GM18870 (cell line): ENCODE data around the gene ZNF556.
A peak's percentile ranks its signal among the peaks of the same experiment; 100 is the strongest.
"Not testable (repeated sequence)": the region's sequence is repeated elsewhere in the genome, so short reads cannot be mapped to it uniquely, and the experiment has no call there.

Experiments used
- ATAC-seq: cut with Tn5 transposase; IDR thresholded peaks from one replicate; pipeline ENCODE4 v1.9.1; 2021; ENCODE audit warnings: moderate library complexity; ENCODE audit not compliant: unreplicated experiment

The ZNF556 gene

DNA sequence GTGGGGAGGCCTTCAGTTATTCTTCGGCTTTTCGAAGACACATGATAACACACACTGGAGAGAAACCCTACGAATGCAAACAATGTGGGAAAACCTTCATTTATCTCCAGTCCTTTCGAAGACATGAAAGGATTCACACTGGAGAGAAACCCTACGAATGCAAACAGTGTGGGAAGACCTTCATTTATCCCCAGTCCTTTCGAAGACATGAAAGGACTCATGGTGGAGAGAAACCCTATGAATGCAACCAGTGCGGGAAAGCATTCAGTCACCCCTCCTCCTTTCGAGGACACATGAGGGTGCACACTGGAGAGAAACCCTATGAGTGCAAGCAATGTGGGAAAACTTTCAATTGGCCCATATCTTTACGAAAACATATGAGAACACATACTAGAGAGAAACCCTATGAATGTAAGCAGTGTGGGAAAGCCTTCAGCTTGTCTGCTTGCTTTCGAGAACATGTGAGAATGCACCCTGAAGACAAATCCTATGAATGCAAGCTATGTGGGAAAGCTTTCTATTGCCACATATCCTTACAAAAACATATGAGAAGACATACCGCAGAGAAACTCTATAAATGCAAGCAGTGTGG, 14.0 kb upstream of the ZNF556 start:
- ATAC-seq, result no peak

DNA sequence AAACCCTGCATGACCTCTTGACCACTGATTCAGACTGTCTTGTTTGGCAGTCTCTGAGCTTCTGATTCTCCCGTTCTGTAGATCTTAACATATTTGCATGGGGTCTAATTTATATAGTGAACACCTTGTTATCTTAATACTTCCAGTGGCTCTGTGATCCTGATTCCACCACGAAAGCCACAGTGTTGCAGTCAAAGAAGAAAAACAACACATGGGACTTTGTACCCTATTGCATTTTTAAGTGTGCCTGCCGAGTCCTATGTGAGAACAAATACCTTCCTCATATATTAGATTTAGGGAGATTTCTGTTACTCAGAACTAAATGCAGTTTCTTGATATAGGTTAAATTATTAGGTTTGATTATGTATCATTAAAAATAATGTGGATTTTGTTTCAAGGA, 12.3 kb upstream of the ZNF556 start:
- ATAC-seq, result no peak

DNA sequence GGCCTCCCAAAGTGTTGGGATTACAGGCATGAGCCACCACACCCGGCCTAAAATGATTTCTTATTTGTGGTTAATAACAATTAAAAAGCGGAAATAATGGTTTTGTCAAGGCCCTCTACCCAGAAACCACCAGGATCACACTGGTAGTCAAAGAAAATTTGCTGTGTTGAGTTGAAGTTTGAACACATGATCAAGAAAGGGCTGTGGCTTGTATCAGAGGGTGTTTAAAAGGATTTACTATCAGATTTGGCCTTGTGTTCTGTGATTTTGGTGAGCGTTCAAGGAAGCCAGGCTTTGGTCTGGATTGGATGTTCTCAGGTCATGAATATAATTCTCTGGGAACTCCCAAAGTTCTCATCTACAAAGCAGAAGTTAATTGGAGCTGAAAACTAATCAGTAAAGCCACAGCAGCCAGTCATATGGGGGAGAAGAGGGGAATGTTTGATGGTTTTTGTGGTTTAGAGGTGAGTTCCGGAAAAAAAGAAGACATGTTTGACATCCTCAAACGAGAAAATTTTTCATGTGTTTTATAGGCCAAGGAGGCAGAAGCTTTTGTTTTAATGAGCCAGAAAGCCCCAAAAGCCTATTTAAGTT, 10.6 kb upstream of the ZNF556 start:
- no peak for ATAC-seq

DNA sequence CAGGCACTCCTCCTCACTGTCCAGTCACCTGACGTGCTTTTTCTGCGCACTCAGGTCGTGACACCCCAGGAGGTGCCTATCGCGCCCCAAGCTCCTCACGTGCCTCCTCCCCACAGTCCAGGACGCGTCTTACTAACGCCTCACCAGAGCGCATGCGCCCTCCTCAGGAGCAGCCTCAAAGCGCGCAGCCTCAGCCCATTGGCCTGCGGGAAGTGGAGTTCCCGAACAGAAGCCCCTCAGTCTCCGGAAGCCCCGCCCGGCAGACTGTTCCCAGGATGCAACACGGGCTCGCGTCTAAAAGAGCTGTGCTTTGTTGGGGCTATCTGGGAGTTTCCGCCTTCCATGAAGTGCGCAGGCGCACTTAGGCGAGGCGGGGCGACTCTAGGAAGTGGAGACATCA, 8.3 kb upstream of the ZNF556 start:
- no peak for ATAC-seq

DNA sequence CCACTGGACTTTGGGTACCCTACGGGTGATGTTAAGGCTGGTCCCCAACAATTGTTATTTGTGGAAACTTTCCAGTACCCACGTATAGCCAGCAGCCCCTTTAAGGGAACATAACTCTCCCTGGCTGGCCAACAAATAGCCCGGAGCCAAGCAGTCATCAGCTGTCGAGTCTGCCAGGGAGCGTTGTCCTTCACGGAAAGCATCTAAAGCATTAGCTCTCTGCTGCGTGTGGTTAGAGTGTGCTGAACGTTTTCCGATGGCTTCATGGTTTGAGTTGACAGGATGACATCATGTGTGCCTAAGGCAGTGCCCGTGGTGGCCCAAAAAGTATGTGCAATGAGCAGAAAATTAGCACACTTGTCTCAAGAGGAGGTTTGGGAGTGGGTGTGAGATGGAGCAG, 3.3 kb upstream of the ZNF556 start:
- no peak for ATAC-seq

DNA sequence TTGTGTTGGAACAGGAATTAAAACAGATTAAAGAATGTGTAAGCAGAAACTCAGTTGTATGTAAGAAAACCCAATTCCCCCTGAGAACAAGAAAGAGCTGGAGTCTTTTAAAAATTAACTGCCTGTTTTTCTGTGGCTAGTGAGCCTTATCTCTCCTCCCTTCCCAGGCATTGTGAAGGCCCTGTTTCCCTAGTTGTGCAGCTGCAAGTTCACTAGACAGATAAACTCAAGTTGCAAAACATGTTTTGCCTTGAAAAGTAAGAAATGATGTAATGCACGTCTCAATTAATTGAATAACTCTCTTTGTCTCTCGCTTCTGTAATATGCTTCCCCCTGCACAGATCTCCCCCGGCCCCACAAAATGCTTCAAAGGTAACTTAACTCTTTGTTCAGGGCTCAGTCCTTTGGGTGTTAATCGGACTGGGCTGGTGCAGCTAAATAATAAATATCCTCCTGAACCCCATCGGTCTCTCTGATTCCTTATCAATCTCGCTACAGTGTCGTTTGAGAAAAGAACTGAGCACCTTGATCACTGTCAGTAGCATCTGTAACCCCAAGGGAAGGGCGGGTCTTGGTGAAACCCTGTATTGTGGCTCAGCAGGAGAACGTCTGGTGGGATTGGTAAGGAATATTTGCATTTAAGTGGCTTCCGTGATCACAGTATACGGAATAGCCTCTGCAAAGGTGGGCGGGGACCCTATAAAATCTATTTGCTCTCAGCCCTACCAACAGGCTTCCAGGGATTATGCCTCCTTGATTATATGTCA, 1.6 kb upstream of the ZNF556 start:
- ATAC-seq, result no peak

DNA sequence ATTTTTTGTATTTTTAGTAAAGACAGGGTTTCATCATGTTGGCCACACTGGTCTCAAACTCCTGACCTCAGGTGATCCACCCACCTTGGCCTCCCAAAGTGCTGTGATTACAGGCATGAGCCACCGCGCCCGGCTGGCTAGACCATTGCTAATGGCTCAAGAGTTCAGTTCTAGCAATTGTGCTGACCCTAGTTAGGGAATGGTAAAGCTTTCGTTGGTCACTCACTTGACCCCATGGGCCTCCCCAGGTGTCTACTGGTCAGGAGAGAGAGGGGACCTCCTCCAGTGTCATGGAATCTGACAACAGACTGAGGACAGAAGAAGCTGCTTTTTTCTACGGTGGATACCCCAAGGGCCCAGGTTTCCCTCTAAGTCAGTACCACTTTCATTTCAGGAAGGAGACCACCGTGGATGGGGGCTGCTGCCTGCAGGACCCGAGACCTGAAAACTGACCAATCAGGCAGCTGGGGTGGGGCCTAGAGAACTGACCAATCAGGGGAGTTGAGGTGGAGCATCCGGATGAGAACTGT, 575 bp upstream of the ZNF556 start:
- no peak for ATAC-seq

DNA sequence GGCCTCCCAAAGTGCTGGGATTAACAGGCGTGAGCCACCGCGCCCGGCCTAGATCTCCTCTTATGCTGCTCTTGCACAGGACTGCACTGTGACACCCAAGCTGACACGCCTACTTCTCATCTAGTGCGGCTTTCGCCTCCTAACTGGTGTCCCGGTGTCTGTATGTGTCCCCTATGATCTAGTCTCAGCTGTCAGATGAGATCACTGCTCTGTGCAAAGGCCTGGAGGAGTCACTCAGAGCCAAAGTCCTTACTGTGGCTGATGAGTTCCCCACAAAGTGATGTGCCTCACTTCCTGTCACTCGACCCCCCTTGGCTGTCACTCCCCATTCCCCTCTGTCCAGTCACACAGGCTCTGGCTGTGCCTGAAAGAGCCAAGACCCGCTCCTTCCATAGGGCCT, 2.5 kb downstream of the ZNF556 start:
- ATAC-seq, result no peak

DNA sequence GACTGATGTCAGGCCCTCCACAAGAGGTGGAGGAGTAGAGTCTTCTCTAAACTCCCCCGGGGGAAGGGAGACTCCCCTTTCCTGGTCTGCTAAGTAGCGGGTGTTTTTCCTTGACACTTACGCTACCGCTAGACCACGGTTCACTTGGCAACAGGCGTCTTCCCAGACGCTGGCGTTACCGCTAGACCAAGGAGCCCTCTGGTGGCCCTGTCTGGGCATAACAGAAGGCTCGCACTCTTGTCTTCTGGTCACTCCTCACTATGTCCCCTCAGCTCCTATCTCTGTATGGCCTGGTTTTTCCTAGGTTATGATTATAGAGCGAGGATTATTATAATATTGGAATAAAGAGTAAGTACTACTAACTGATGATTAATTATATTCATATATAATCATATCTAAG, 5.0 kb downstream of the ZNF556 start:
- ATAC-seq, result not testable (repeated sequence)

DNA sequence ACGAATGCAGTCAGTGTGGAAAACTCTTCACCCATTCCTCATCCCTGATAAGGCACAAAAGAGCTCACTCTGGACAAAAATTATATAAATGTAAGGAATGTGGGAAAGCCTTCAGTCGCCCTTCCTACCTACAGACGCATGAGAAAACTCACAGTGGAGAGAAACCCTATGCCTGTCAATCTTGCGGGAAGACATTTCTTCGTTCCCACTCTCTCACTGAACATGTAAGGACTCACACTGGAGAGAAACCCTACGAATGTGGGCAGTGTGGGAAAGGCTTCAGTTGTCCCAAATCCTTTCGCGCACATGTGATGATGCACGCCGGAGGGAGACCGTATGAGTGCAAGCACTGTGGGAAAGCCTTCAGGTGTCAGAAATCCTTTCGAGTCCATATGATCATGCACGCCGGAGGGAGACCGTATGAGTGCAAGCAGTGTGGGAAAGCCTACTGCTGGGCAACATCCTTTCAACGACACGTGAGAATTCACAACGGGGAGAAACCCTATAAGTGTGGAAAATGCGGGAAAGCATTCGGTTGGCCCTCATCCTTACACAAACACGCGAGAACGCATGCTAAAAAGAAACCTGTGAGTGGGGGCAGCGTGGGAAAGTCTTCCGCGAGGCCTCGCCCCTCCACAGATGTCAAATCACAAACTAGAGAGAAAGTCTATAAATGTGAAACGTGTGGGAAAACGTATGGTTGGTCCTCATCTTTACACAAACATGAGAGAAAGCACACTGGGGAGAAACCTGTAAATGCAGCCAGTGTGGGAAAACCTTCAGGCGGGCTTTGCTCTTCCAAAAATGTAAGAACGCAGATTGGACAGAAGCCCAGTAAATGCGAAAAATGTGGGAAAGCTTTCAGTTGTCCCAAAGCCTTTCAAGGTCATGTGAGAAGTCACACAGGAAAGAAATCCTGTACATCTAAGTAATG, 10.5 kb downstream of the ZNF556 start:
- ATAC-seq, result no peak

DNA sequence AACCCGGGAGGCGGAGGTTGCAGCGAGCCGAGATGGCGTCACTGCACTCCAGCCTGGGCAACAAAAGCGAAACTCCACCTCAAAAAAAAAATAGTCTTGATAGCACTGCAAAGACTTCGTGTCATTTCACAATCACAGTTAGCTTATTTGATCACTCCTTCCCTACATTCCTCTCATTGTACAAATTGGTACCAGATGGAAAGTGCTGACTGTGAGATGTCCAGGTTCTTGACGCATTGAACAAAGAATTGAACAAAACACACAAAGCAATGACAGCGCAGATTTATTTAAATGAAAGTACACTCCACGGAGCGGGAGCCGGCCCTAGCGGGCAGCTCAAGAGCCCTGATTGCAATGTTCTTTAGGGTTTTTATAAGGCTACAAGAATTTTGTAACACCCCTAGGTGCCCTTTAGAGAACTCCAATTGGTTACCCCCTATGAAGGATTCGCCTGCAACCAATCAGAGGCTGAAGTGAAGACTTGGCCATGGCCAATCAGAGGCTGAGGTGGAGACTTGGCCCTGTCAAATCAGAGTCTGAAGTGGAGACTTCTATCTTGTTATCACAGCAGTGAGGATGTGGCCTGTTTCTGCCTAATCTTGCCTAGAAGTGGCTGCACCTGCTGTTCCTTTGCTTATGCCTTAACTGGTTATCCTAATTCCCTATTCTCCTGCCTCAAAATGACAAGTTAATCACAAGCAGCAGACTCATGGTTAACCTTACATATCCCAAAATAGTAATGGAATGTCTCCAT, 16.7 kb downstream of the ZNF556 start:
- ATAC-seq, result no peak

DNA sequence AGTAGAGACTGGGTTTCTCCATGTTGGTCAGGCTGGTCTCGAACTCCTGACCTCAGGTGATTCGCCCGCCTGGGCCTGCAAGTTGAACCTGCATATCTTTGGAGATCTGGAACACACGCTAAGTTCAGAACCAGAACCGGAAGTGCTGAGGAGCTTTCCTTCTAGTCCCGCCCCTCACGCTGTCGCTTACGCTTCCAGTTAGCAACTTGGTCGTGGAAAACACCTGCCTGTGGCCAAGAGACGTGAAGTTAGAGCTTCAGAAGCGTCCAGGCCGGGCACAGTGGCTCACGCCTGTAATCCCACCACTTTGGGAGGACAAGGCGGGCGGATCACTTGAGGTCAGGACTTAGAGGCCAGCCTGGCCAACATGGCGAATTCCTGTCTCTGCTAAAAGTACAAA, 18.6 kb downstream of the ZNF556 start:
- ATAC-seq, result no peak

DNA sequence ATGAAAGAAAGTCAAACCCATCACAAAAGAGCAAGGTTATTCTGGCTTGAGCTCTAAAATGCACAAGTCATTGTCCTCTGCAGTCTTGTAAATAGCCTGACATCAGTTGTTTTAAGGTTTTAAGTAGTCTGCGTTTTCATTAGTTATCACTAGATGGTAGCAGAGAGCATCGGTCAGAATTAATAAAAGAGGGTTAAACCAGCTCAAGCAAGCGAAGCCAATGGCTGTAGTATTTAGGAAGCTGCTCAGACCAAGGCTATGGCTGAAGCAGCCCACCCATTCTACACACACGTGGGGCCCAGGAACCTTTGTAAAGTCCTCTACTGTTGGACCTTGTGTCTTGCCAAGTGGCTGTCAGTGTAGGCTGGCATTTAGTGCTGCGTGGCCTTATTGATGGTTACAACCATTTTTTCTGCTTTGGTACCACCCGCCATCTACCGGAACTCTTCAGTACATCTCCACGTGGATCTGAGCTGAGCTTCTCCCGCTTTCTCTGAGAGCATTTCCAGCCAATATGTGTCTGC, 20.3 kb downstream of the ZNF556 start:
- no peak for ATAC-seq

DNA sequence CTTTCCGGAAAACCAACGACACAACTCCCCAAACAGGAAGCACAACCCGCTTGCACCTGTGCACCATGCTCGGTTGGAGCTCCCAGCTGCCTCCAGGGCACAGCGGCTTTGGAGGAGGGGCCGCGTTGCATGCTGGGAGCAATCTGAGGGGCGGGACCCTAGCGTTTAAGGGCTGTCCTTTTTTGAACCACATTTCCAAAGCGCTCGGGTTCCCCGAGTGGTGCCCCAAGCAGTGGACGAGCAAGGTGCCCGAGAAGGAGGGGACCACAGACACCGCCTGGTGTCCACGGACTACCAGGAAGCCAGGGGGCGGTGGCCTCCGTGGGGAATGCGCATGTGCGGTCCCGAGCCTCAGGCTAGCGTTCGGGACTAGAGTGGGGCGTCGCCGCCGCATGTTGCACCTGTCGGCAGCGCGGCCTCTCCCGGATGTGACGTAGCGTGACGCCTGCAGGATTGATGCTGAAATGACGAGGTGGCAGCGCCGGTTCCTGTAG, 21.6 kb downstream of the ZNF556 start:
- ATAC-seq, result no peak

DNA sequence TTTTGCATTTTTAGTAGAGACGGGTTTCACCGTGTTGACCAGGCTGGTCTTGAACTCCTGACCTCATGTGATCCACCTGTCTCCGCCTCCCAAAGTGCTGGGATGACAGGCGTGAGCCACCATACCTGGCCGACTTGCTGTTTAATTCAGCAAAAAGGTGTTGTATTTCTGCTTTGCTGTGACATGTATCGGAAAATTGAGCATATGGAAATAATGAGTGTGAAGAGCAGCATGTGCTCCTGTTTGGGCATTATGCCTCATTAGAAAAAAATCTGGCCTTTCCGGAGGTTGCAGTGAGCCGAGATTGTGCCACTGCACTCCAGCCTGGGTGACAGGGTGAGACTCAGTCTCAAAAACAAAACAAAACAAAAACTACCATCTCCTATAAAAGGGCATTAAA, 23.4 kb downstream of the ZNF556 start:
- ATAC-seq, result not testable (repeated sequence)

DNA sequence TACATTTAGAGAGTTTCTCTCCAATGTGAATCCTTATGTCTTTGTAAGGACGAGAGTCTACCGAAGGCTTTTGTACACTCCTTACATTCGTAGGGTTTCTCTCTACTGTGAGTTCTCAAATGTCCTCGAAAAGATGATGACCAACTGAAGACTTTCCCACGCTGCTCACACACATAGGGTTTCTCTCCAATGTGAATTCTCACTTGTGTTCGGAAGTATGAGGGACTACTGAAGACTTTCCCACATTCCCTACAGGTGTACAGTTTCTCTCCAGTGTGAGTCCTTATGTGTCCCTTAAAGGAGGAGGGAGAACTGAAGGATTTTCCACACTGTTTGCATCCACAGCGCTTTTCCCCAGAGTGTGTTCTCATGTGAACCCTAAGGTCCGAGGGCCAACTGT, 29.6 kb downstream of the ZNF556 start:
- no peak for ATAC-seq

DNA sequence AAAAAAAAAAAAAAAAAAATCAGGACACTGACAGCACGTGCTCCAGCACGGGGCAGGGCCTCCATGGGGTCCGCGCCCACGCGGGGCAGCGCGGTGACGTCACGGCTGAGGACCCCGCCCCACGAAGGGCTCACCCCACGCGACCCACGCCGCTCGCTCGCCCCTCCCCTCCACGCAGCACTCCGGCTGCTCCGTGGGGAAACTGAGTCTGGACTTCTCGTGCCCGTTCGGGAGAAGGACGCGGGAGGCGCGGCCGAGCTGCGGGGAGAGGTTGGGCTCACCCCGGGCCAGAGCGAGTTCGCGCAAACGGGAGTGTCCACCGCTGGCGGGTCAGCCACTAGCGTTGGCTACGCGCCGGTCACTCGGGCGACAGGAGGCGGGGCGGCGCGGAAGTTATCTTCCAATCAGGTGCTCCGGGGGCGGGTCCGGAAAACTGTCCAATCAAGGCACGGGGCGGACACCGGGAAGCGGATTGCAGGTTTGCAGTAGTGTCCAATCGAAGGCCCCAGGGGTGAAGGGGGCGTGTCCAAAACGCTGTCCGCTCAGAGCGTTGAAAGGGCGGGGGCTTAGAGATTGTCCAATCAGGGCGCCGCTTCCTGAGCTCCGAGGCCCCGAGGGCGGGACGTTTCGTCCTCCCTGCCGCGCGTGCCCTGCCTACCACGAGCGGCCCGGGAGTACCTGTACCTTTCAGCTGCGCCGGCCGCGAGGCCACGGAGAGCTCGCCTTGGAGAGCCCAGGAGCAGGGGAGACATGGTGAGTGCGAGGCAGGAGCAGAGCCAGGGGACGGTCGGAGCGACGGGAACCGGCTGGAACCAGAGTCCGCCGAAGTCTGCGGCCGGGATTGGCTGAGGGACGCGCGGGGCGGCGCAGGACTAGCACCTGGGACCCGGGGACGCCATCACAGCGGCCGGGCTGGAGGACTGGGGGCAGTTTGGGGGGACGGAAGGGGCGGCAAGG, 33.4 kb downstream of the ZNF556 start, which contains the start of gene ZNF57:
TSS of gene ZNF57 (plus strand) at position 633 of the 957 bp plus-strand sequence. CDS start at position 751, 118 bp downstream.
- peak; percentile 85 for ATAC-seq

DNA sequence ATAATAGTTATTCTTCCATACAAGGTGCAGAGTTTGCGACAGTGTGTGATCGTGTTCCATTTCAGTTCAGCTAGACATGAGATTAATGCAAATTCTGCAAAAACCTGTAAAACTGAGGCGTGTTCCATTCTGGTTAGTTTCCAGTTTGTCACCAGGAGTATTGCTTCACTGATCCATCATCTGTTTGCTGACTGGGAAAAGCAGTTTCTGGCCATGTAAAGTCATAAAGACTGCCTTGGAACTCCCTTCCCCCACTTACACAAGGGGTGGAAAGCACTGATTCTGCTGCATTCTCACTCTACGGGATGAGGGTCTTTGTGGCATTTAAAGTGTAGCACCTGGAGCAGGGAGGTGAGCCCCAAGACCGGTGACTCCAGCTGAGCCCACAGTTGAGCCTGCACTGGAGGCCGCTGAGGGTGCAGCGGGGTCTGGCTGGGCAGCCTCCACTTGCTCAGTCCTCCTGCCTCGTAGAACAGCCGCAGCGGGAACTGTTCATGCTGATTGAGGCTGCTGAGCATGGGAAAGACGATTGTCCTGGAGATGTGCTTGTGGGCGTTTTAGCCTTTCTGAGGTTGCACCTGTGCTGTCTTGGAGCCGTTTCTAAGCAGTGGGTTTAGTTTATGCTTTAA, 35.6 kb downstream of the ZNF556 start:
- ATAC-seq, result no peak
